NCI-H774 (cell line): Measurements from ENCODE around the gene NOC2L.

Experiments used
- DNase-seq: peaks from one replicate; lab custom pipeline; 2025; lab: John Stamatoyannopoulos, UW

The NOC2L gene

DNA sequence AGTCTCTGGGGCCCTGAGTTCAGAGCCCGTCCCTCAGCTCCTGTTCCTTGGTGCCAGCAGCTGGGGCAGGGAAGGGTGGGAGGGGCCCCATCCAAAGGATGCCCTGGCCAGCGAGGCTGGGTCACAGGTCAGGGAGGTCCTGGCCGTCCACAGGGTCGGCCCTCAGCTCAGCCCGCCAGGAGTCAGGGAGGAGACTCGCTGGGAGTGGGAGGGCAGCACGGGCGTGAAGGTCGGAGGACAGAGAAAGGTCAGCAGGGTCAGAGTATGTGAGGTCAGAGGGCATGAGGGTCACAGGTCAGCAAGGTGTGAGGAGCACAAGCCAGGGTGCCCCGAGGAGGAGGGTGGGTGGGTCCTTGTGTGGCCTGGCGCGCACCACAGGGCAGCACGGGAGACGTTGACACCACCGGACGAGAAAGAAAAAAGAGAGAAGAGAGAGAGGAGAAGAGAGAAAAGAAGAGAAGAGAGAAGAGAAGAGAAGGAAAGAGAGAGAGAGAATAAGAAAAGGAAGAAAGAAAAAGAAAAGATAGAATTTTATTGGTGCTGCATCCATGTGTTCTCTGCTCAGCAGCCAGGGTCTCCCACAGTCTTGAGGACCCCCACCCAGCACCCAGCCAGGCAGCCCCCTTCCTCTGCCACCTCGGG lies 15.8 kb upstream of the NOC2L start:
- no peak for DNase-seq

DNA sequence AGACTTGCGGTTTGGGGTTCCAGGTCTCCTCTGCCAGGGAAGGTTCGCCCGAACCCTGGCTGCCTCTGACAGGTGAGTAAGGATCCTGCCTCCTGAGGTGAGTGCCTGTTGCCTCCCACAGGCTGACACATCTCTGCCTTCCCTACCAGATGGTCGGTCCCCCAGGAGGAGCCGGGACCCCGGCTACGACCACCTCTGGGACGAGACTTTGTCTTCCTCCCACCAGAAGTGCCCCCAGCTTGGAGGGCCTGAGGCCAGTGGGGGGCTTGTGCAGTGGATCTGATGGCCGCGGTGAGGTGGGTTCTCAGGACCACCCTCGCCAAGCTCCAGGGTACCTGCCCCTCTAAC lies 15.2 kb upstream of the NOC2L start:
- DNase-seq = no peak

DNA sequence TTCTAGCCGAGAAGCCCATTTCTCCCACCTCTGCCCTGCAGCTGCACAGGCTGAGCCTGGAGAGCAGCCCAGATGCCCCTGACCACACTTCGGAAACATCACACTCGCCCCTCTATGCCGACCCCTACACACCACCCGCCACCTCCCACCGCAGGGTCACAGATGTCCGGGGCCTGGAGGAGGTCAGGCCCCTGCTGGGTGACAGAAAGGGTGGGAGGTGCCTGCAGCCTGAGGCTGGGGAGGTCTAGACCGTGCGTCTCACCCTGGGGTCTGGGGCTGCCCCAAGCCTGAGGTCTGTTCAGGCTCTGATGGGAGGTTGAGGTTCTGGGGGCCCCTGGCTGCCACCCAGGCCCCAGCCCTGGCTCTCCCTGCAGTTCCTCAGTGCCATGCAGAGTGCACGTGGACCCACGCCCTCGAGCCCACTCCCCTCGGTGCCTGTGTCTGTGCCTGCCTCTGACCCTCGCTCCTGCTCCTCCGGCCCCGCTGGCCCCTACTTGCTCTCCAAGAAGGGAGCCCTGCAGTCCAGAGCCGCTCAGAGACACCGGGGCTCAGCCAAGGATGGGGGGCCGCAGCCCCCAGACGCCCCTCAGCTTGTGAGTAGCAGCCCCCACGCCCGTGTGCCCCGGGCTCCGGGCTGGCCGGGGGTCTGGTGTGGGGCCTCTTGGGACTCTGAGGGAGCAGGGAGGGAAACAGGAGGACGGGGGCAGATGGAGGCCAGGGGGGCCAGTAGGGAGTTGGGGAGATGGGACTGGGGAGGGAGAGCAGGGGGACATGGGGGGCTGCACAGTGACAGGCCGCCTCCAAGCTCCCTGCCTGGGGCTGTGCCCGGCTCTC lies 14.6 kb upstream of the NOC2L start:
- no peak for DNase-seq

DNA sequence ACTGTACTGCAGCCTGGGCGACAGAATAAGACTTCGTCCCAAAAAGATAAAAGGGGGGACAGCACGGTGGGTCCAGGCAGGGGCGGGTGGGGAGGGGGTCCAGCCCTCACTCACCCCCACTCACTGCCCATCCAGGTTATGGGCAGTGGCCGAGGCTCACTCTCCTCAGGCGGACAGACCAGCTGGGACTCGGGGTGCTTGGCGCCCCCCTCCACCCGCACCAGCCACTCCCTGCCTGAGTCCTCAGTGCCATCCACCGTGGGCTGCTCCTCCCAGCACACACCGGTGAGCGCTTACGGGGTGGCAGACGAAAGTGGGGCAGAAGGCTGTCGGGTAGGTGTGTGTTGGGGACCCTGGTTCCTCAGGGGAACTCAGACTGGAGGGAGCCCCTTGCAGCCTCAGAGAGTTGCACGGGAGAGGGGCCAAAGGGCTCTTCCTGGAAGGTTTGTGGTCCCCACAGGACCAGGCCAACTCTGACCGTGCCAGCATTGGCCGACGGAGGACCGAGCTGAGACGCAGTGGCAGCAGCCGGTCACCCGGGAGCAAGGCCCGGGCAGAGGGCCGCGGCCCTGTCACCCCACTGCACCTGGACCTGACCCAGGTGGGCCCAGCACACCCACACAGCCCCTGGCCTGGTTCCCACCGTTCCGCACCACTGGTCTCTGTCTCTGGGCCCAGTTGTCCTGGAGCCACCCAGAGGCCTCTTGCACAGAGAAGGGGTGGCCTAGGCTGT lies 13.8 kb upstream of the NOC2L start:
- DNase-seq = no peak

DNA sequence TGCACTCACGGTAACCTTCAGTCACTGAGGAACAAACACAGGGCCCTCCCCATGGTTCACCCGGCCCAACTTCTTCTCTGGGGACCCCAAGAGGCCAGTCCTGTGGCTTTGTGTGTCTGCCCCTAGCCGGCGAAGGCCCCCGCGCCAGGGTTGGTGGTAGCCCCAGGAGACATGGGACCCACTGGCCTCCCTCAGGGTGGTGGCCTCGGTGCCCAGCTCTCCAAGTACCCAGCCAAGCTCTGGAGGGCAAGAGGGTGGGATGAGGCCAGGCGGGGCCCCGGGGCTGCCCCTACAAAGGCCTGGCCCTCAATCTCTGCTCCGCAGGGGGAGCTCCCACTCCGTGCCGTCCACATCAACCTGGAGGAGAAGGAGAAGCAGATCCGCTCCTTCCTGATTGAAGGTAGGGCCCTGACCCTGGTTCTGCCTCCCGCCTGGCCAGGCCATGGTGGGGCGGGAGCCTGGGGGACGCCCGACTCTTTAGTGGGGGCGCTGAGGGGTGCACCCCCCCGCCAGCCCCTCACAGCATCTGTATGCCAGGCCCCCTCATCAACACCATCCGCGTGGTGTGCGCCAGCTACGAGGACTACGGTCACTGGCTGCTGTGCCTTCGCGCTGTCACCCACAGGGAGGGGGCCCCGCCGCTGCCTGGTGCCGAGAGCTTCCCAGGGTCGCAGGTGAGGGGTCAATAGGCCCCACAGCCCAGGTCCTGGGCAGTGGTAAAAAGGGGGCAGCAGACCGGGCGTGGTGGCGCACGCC lies 12.9 kb upstream of the NOC2L start:
- DNase-seq = no peak

DNA sequence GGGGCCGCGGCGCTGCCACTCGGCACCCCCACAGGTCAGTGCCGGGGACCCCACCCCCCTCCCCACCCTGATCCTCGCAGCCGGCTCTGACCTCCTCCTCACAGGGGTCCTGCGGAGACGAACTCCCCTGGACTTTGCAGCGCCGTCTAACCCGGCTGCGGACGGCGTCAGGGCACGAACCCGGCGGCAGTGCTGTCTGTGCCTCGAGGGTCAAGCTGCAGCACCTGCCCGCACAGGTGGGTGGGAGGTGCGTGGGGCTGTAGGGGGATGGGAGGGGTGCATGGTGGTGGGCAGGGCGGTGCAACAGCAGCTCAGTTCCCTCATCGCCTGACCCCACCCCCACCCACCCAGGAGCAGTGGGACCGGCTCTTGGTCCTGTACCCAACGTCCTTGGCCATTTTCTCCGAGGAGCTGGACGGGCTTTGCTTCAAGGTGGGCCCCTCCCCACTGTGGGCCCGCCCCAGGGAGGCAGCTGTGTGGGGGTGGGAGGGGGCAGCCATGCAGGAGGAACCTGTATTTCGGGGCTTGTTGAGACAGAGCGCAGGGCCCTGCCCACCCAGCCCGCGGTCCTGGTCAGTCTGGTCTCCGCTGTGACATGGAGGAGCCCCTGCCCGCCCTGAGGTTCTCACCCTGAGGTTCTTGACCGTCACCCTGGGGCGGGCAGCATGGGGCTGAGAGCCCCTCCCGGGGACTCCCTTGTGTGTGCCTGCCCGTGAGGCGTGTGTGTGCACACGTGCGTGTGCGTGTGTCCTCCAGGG lies 12.1 kb upstream of the NOC2L start:
- DNase-seq = no peak

DNA sequence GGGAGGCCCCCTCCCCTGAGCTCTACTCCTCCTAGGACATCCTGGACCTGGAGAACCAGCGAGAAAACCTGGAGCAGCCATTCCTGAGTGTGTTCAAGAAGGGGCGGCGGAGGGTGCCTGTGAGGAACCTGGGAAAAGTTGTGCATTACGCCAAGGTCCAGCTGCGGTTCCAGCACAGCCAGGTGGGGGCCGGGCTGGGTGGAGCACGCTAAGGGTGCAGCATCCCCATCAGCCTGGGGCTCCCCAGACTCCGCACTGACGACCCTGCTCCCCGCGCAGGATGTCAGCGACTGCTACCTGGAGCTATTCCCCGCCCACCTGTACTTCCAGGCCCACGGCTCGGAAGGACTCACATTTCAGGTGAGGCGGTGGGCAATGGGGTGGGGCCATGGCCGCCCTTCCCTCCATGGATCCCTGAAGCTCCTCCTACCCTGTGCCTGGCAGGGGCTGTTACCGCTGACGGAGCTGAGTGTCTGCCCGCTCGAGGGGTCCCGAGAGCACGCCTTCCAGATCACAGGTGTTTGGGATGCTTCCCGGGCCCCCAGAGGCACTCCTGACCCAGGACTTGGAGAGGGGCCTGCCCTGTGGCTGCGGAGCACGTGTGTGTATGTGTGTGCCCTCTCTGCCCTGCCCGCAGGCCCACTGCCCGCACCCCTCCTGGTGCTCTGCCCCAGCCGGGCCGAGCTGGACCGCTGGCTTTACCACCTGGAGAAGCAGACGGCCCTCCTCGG lies 11.4 kb upstream of the NOC2L start:
- no peak for DNase-seq

DNA sequence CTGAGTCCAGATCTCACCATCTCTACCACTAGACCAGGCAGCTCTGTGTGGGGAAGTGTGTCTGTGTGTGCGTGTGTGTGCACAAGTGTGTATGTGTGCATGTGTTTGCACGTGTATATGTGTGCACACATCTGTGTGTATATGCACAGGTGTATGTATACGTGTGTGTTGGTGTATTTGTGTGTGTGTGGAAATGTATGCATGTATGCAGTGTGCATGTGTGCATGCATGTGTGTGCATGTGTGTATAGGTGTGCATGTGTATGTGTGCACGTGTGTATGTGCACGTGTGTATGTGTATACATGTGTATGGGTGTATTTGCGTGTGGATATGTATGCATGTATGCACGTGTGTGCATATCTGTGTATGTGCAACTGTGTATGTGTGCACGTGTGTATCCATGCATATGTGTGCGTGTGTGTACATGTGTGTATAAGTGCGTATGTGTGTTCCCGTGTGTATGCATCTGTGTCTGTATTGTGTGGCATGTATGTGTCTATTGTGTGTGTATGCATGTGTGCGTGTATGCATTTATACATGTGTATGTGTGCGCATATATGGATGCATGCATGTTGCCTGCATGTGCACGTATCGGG lies 10.3 kb upstream of the NOC2L start:
- no peak for DNase-seq

DNA sequence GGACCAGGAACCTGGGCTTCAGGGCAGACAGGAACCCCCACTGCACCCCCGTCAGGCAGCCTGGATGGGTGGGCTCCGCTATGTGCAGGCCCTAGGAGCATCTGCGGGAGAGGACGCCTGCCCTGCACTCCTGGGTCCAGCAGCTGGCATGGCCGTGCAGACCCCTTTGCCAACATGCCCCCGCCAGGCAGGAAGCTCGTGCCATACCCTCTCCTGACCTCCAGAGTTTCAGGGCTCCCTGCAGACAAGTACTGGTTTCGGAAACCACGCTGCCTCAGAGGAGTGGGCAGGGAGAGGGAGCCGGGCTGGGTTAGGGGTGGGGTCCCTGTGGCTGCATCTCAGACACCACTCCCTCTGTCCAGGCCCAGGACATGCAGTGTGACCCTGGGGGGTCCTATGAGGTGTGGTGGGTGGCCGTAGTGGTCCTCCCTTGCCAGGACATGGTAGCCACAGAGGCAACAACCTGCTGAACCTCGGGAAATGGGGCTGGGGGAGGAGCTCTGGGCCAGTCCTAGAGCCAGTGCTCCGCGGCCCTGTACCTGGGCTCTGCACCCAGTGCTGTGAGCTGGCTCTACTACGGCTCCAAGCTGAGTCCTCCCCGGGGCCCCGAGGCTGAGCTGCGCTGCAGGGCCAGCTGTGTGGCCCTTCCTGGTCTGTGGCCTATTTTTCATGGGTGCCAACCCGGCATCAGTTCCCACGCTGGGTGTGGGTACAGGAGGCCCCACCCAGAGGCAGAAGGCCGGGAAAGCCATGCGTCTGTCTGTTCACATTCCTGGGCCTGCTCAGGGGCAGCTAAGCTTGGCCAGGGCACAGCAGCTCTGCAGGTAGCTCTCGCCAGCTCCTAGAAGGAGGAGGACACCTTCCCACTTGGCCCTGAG lies 8.6 kb upstream of the NOC2L start:
- DNase-seq = no peak

DNA sequence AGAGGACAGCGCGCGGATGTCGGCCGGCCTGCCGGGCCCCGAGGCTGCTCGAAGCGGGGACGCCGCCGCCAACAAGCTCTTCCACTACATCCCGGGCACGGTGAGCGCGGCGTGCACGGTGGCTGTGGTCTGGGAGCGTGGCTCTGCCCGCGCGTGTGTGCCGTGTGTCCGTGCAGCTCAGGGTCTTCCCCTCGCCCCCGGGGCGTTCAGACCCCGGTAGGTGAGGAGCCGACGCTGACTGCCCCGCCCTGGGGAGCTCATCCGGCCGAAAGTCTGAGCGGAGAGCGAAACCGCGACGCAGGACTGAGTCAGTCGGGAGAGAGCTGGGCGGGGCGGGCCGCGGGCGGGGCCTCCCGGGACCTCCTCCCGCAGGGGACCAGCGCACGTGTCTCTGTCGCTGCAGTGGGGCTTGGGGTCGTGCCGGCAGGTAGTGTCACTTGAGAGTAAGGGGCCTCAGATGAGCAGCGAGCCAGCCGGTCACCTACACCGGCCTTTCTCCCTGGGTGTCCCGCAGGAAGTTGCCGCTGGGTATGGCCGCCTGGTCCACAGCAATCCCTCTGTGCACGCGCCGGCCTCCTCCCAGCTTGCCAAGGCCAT lies 7.7 kb upstream of the NOC2L start:
- no peak for DNase-seq

DNA sequence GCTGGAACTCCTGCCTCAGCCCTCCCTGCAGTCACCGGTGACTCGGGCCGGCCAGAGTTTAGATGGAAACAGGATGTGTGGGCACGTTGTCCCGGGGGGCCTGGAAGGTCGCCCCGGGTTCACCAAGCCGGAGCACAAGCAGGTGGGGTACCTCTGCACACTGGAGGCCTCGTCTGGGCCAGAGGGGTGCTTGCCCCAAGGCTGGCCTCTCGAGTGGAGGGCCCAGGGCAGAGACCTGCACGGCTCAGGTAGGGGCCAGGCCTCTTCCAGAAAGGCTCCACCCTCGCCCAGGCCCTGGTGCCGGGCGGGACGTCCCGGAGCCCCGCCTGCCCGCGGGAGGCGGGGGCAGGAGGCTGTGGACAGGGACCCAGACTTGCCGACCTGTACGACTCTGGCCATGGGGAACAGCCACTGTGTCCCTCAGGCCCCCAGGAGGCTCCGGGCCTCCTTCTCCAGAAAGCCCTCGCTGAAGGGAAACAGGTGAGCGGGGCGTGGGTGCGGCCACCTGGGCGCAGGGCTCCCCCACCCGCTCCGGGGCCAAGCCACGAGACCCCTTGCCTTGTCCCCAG lies 7.2 kb upstream of the NOC2L start, which contains the start of gene PLEKHN1:
Gene PLEKHN1 (plus strand): TSS at position 348 of the 569 bp plus-strand sequence. CDS start 50 bp downstream, at position 398.
- DNase-seq = no peak

DNA sequence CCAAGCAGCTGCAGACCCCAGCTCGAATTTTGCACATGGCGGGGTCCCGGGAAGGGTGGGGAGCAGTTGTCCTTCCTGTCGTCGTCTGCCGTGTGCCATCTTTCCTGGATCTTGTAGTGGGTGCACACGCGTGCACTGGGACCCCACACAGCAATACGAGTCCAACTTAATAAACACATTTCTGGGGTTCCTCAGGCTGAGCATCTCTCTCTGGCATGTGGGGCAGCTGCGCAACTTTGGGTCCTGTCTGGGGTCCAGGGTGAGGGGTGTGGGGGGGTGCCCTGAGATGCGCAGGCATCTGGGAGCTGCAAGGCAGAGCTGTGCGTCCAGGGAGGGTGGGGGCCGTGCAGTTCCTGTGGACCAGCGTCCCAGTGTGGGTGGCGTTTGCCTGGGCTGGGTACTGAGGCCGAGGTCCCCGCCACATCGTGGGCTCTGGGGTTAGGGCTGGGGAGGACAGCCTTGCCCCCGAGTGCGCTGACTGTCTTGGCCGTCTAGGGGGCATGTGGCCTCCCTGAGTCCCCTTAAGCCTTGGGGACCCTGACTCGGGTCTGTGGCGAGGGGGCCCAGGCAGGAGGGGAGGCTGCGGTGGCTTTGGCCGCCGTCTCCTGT lies 6.6 kb upstream of the NOC2L start:
- no peak for DNase-seq

DNA sequence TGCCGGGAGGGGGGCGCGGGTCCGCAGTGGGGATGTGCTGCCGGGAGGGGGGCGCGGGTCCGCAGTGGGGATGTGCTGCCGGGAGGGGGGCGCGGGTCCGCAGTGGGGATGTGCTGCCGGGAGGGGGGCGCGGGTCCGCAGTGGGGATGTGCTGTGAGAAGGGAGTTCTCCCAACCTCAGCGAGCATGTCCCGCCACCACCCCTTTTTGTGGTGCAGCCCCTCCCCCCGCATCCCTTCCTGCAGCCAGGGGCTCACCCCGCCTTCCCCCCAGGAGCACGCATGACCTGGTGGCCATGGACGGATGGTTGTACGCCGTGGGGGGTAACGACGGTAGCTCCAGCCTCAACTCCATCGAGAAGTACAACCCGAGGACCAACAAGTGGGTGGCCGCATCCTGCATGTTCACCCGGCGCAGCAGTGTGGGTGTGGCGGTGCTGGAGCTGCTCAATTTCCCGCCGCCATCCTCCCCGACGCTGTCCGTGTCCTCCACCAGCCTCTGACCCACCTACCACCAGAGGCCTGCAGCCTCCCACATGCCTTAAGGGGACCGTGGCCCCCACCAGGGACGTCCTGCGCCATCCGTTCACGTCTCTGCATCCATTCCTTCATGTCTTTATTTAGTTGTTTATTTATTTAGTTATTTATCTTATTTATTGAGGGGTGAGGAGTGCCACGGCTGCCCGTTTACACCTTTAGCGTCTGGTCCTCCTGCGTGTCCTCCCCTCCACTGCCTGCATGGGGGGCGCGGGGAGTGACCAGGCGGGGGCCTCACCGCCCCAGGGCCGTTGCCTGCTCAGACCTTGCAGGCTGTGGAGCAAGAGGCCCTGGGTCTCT lies 5.9 kb upstream of the NOC2L start:
- DNase-seq = no peak

DNA sequence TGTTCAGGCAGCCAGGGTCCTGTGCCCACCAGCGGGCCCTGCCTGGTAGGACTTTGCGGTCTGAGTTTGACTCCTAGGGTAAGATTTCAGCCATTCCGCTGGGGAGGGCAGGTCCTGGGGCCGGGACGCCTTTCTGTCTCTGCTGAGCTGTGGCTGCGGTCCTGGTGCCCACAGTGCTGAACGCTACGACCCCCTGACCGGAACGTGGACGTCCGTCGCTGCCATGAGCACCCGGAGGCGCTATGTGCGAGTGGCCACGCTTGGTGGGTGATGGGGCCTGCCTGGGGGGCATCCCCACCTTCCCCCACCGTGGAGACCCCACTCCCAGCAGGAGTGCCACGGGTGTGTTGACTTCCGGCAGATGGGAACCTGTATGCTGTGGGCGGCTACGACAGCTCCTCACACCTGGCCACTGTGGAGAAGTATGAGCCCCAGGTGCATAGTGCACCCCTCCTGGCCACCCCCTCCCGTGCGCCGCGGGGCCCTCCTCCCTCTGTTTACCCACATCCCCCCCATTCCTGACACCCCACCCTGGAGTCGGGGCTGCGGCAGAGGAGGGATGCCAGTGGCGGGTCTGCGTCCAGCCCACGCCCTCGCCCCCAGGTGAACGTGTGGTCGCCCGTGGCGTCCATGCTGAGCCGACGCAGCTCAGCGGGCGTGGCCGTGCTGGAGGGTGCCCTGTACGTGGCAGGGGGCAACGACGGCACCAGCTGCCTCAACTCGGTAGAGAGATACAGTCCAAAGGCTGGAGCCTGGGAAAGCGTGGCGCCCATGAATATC lies 4.9 kb upstream of the NOC2L start:
- DNase-seq = no peak

DNA sequence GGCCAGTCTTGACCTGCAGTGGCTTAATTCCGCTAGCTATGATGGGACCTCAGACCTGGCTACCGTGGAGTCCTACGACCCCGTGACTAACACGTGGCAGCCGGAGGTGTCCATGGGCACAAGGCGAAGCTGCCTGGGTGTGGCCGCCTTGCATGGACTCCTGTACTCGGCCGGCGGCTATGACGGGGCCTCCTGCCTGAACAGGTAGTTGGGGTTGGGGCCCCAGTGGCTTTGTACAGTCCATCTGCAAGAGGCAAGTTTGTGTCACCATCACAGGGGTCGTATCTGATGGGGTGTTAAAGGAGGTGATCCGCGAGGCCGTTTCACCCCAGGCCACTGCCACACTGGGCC lies 4.2 kb upstream of the NOC2L start:
- DNase-seq = no peak
